NCI-H748 (cell line): ENCODE measurements around the gene SIGLEC11.

ENCODE experiments used
- DNase-seq: peaks from one replicate; lab custom pipeline; 2025; ENCODE audit not compliant: unreplicated experiment; lab: John Stamatoyannopoulos, UW

SIGLEC11 gene

DNA sequence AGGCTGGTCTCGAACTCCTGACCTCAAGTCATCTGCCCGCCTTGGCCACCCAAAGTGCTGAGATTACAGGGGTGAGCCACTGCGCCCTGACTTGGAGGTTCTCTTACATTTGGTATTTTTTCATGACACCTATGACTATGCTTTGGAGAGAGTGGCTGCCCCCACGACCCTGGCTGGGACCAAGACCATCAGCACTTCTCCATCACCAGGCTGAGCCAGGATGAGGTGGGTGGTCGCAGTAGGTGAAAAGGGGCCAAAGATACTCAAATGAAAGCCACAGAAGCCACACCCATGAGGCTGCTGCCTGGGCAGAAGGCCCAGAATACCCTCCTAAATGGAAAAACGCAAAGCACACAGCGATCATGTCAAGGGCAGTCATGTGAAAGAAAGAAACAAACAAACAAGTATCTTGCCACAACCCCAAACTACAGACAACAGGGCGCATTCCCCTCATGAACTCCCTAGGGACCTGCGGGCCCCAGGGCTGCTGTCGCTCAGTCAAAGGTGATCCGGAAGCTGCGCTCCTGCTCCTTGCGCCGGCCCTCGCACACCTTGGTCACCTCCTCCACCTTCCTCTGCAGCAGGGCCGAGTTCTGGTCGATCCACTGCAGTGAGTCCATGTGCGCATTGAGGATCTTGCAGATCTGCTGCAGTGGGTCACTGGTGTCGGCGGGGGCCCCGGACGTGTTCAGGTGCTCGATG, 53.1 kb downstream of the SIGLEC11 start:
- DNase-seq, result no peak

DNA sequence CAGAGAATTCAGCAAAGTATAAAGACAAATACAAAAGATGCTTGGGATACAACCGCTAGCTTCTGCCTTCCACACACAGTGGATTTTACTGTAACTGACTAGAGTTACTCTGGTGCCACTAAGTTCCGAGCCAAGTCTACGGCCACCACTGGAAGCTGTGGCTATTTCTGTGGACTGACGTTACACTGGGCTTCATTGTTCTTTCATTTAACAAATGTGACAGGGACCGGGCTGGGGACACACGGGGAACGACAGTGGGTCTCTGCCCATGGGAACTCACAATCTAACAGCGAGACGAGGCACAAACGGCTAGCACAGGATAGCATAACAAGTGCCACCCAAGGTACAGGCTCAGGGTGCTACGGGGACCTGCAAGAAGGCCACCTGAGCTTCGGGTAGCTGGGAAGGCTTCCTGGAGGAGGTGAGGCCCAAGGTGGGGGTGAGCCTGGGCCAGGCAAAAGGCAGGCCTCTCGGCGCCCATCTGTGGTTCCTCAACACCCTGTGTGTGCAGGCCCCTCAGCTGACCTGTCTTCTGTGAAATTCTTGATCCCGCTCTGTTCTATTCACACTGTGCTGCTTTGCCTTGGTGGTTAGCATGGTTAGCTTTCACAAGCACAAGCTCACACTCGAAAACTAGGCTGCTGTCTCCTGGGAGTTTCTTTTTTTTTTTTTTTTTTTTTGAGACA, 54.0 kb downstream of the SIGLEC11 start:
- DNase-seq, result no peak

DNA sequence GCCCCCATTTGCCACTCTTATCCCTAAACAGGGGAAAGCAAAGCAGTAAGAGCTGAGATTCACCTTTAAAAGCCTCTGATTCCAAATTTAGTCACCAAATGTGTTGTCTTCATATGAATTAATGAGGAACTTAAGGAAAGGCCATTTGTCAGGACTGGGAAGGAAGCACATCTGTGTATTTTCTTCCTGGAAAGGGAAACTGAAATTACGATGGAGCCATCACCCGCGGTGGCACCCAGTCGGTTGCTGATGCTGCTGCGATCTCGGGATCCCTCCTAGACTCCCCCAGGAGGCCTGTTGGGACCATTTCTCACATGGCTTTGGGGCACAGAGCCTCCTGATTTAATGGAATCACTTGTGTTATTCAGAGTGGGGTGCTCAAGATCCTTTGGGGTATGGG, 56.8 kb downstream of the SIGLEC11 start:
- DNase-seq, result no peak
